HepG2 (cell line): Measurements from ENCODE around the gene NGB. TPM values are rescaled to one million over a fixed set of nuclear protein-coding genes. Genes with fewer than 3 reads are reported as not detected.

Experiments used
- ATAC-seq: fragments of 200-7000 bp; cut with Tn5 transposase; 3 replicates; pipeline ENCODE4 v1.9.1; 2020; ENCODE audit warnings: mild to moderate bottlenecking, moderate library complexity
- BruUV-seq: library from RNA; stranded (reverse); fragments of 400-500 nt; replicated peaks from 2 replicates; lab custom pipeline; 2021; lab: Mats Ljungman, UMichigan
- CTCF ChIA-PET: fragments of 300-600 bp; formaldehyde crosslinking; extraction: SDS; loops from one replicate; lab custom pipeline; 2021; ENCODE audit warnings: low total read pairs, inconsistent platforms, low intra/inter-chr PET ratio; lab: Yijun Ruan, JAX
- POLR2A ChIA-PET: fragments of 350-600 bp; sonication (Branson Sonifier 250); formaldehyde crosslinking; loops from one replicate; lab custom pipeline; 2020; ENCODE audit warnings: antibody characterized with exemption, inconsistent platforms; lab: Yijun Ruan, JAX
- DNase-seq: peaks from one replicate; pipeline ENCODE4 v3.0.0-alpha.2; 2015; ENCODE audit warnings: low spot score
- FAIRE-seq: peaks from 3 replicates; lab custom pipeline; 2011; peaks lifted over from hg19 to GRCh38; lab: Jason Lieb, UNC
- H2AFZ ChIP-seq: one replicate; pipeline ENCODE4 v1.6.1; 2011; ENCODE audit warnings: low read length, inconsistent platforms
- H3K27ac ChIP-seq: fragments of 300-600 bp; 3 replicates; pipeline ENCODE4 v1.8.0; 2011; ENCODE audit warnings: mixed run types, mild to moderate bottlenecking, mixed read lengths, low read length, inconsistent platforms; ENCODE audit not compliant: insufficient read depth; ENCODE audit errors: extremely low read length
- H3K27me3 ChIP-seq, 2 experiments: fragments of 200-600 bp in 1 of 2; 2 replicates in 1 of 2; 3 replicates in 1 of 2; pipeline versions ENCODE4 v1.6.0 to v1.8.0; 2011; ENCODE audit warnings: low read length in 2 of 2, mild to moderate bottlenecking in 2 of 2, moderate library complexity in 2 of 2, inconsistent platforms in 1 of 2; ENCODE audit not compliant: insufficient read depth in 2 of 2, control insufficient read depth in 1 of 2
- H3K36me3 ChIP-seq, 2 experiments: fragments of 200-600 bp in 1 of 2; replicated peaks in 1 of 2; 2 replicates in 1 of 2; 3 replicates in 1 of 2; pipeline versions ENCODE4 v1.5.1 to v1.8.0; 2011; ENCODE audit warnings: low read length in 2 of 2, inconsistent platforms in 1 of 2; ENCODE audit not compliant: insufficient read depth in 2 of 2, control insufficient read depth in 1 of 2
- H3K4me1 ChIP-seq: 2 replicates; pipeline ENCODE4 v1.5.1; 2012; ENCODE audit warnings: low read length, inconsistent platforms; ENCODE audit not compliant: insufficient read depth
- H3K4me2 ChIP-seq: 2 replicates; pipeline ENCODE4 v1.6.0; 2011; ENCODE audit warnings: low read depth, low read length, inconsistent platforms
- H3K4me3 ChIP-seq, 3 experiments: fragments of 200-600 bp in 1 of 3; sonication (generic), shearing (Covaris generic) in 1 of 3; replicated peaks in 1 of 3; 2 replicates each; pipeline ENCODE4 v1.5.1; 2011 to 2016; ENCODE audit warnings: low read length in 3 of 3, inconsistent platforms in 2 of 3, low read depth in 2 of 3, mild to moderate bottlenecking in 2 of 3, control low read depth in 1 of 3, mixed read lengths in 1 of 3; ENCODE audit not compliant: insufficient read depth in 1 of 3
- H3K79me2 ChIP-seq: one replicate; pipeline ENCODE4 v1.6.1; 2011; ENCODE audit warnings: low read length, inconsistent platforms; ENCODE audit not compliant: insufficient read depth
- H3K9ac ChIP-seq: 2 replicates; pipeline ENCODE4 v1.6.0; 2011; ENCODE audit warnings: mild to moderate bottlenecking, low read depth, low read length, inconsistent platforms; ENCODE audit not compliant: insufficient read depth
- H3K9me3 ChIP-seq: 2 replicates; pipeline ENCODE4 v1.5.1; 2012; ENCODE audit warnings: mild to moderate bottlenecking, low read length
- H4K20me1 ChIP-seq: 2 replicates; pipeline ENCODE4 v1.6.0; 2011; ENCODE audit warnings: inconsistent platforms, mild to moderate bottlenecking, low read length, moderate library complexity; ENCODE audit not compliant: insufficient read depth
- MTA3 ChIP-seq: sonication (generic); formaldehyde crosslinking; IDR thresholded peaks from 2 replicates; pipeline ENCODE4 v1.4.0; 2020; ENCODE audit warnings: missing genetic modification reagents
- MZF1 ChIP-seq: sonication (generic); formaldehyde crosslinking; IDR thresholded peaks from 2 replicates; pipeline ENCODE4 v1.8.1; 2023; ENCODE audit warnings: mild to moderate bottlenecking, missing genetic modification reagents, borderline replicate concordance
- SETDB1 ChIP-seq: sonication (generic); formaldehyde crosslinking; IDR thresholded peaks from 2 replicates; pipeline ENCODE4 v1.5.1; 2020; ENCODE audit warnings: missing genetic modification reagents, mild to moderate bottlenecking, borderline replicate concordance
- SPEN ChIP-seq: sonication (generic); formaldehyde crosslinking; IDR thresholded peaks from 2 replicates; pipeline ENCODE4 v1.5.1; 2020; ENCODE audit warnings: low read depth, mild to moderate bottlenecking, missing genetic modification reagents
- ZNF20 ChIP-seq: sonication (generic); formaldehyde crosslinking; IDR thresholded peaks from 2 replicates; pipeline ENCODE4 v1.4.0; 2020; ENCODE audit warnings: mild to moderate bottlenecking, moderate library complexity, missing genetic modification reagents
- ZNF205 ChIP-seq: IDR thresholded peaks from 2 replicates; pipeline ENCODE4 v1.6.1; 2018; ENCODE audit warnings: missing biosample characterization, missing genetic modification reagents
- ZNF501 ChIP-seq: sonication (generic); formaldehyde crosslinking; IDR thresholded peaks from 2 replicates; pipeline ENCODE4 v1.5.1; 2020; ENCODE audit warnings: mild to moderate bottlenecking, moderate library complexity, missing genetic modification reagents
- ZNF776 ChIP-seq: sonication (generic); formaldehyde crosslinking; IDR thresholded peaks from 2 replicates; pipeline ENCODE4 v1.4.0; 2020; ENCODE audit warnings: mild to moderate bottlenecking, missing genetic modification reagents
- WGBS: methylation state at CpG from one replicate; pipeline ENCODE4 v1.1.6; 2017; ENCODE audit warnings: low lambda C conversion rate; 5-methylcytosine and 5-hydroxymethylcytosine counted together
- in situ Hi-C: cut with HindIII; loops from 2 replicates; pipeline ENCODE4 v1.10.0; 2017; ENCODE audit warnings: low pct_unique_long_range_greater_than_20kb; ENCODE audit not compliant: extremely low pct_ligation_motif_present
- intact Hi-C: fragments of 100-400 bp; cut with micrococcal nuclease; formaldehyde crosslinking; loops from one replicate; pipeline ENCODE4 v1.10.0; 2022; ENCODE audit not compliant: unreplicated experiment
- polyA plus RNA-seq, 8 experiments: library from polyadenylated mRNA; depleted of rRNA in 3 of 8; stranded (reverse) in 7 of 8; unstranded in 1 of 8; fragments of >200 nt; fragmentation: Illumina TruSeq in 4 of 8; extraction: Trizol in 4 of 8; gene quantifications; 2 replicates each; pipeline versions ENCODE4 v1.2.1 to v1.2.3, GENCODE V29; 2011 to 2016; ENCODE audit warnings: low read depth in 4 of 8, missing spikeins in 1 of 8, mixed read lengths in 1 of 8; ENCODE audit not compliant: insufficient read depth in 1 of 8
- total RNA-seq, 5 experiments: library from RNA; depleted of rRNA; stranded (reverse); fragments of >200 nt; fragmentation: Illumina TruSeq; extraction: Trizol; gene quantifications; 2 replicates each; pipeline ENCODE4 v1.2.3, GENCODE V29; 2016; ENCODE audit warnings: low read depth in 1 of 5
- TF ChIP-seq, protein P1 (sequence below): sonication (generic); formaldehyde crosslinking; IDR thresholded peaks from 2 replicates; pipeline ENCODE4 v1.8.1; 2023; ENCODE audit warnings: mild to moderate bottlenecking, inconsistent platforms, moderate library complexity, missing genetic modification reagents, borderline replicate concordance
- TF ChIP-seq, protein P2 (sequence below): sonication (generic); formaldehyde crosslinking; IDR thresholded peaks from 2 replicates; pipeline ENCODE4 v1.4.0; 2020; ENCODE audit warnings: mild to moderate bottlenecking, missing genetic modification reagents
- TF ChIP-seq, protein P3 (sequence below): sonication (generic); formaldehyde crosslinking; IDR thresholded peaks from 2 replicates; pipeline ENCODE4 v1.4.0; 2020; ENCODE audit warnings: missing genetic modification reagents, borderline replicate concordance
- TF ChIP-seq, protein P4 (sequence below): IDR thresholded peaks from 2 replicates; pipeline ENCODE4 v1.6.1; 2016; ENCODE audit warnings: low read depth, control low read depth
- TF ChIP-seq, protein P5 (sequence below): sonication (generic); formaldehyde crosslinking; IDR thresholded peaks from 2 replicates; pipeline ENCODE4 v1.4.0; 2020; ENCODE audit warnings: missing genetic modification reagents, mild to moderate bottlenecking, borderline replicate concordance

NGB gene
- total and polyA plus RNA-seq, 2 of the 13 experiments (the other 11 are each of a cell fraction or from before 2014, with no cell fraction given): 0.04 TPM; not detected in 1

DNA sequence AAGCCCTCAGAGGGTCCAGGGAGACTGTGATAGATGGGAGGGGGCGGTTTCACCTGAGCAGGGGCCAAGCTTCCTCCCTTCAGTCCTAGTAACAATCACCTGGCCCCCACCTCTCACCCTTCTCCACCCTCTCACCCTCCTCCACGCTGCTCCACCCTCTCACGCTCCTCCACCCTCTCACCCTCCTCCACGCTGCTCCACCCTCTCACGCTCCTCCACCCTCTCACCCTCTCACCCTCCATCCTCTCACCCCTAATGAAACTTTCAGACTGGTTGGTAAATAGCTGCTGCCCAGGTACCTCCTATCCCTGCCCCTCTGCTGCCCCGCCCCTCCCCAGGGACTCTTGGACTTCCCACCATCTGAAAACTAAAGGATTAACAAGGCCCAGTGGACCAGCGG, 34.2 kb downstream of the NGB start:
- intact Hi-C loops: no loop called here
- Histone ChIP-seq H3K9me3 (no peaks in the 10 kb centered on the region), H3K9ac (no peak overlapping the region), H2AFZ (no peak overlapping the region), H3K4me3 (no peak overlapping the region), H3K79me2 (no peaks in the 10 kb centered on the region), H3K27ac (no peak overlapping the region), H3K36me3 (no peaks in the 10 kb centered on the region), H3K4me1 (no peaks in the 10 kb centered on the region), H3K4me2 (no peak overlapping the region), H4K20me1 (no peaks in the 10 kb centered on the region), H3K27me3 (0 out of 5 replicates have a peak, but pooled peaks cover 0 to 3% of the 10 kb centered on the region in 2 experiments)
- WGBS: 23% methylated on average over 7 of the region's 7 CpGs
- in situ Hi-C loops: no loop called here
- DNase-seq: no peak
- POLR2A ChIA-PET: no interaction called here
- no peak for ATAC-seq
- FAIRE-seq: no peak
- BruUV-seq: no TSS peak
- CTCF ChIA-PET: no interaction called here
- TF ChIP-seq, protein P1, sequence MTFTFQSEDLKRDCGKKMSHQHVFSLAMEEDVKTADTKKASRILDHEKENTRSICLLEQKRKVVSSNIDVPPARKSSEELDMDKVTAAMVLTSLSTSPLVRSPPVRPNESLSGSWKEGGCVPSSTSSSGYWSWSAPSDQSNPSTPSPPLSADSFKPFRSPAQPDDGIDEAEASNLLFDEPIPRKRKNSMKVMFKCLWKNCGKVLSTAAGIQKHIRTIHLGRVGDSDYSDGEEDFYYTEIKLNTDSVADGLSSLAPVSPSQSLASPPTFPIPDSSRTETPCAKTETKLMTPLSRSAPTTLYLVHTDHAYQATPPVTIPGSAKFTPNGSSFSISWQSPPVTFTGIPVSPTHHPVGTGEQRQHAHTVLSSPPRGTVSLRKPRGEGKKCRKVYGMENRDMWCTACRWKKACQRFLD (CRISPR knock-in tag): no peak
- no peak for TF ChIP-seq MTA3 (CRISPR knock-in tag)
- TF ChIP-seq, protein P2, sequence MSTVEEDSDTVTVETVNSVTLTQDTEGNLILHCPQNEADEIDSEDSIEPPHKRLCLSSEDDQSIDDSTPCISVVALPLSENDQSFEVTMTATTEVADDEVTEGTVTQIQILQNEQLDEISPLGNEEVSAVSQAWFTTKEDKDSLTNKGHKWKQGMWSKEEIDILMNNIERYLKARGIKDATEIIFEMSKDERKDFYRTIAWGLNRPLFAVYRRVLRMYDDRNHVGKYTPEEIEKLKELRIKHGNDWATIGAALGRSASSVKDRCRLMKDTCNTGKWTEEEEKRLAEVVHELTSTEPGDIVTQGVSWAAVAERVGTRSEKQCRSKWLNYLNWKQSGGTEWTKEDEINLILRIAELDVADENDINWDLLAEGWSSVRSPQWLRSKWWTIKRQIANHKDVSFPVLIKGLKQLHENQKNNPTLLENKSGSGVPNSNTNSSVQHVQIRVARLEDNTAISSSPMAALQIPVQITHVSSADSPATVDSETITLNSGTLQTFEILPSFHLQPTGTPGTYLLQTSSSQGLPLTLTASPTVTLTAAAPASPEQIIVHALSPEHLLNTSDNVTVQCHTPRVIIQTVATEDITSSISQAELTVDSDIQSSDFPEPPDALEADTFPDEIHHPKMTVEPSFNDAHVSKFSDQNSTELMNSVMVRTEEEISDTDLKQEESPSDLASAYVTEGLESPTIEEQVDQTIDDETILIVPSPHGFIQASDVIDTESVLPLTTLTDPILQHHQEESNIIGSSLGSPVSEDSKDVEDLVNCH (CRISPR knock-in tag): no peak
- no peak for TF ChIP-seq ZNF501
- TF ChIP-seq ZNF205 (CRISPR knock-in tag): no peak
- TF ChIP-seq ZNF776 (CRISPR knock-in tag): no peak
- no peak for TF ChIP-seq MZF1 (CRISPR knock-in tag)
- no peak for TF ChIP-seq ZNF20 (CRISPR knock-in tag)
- TF ChIP-seq, protein P3, sequence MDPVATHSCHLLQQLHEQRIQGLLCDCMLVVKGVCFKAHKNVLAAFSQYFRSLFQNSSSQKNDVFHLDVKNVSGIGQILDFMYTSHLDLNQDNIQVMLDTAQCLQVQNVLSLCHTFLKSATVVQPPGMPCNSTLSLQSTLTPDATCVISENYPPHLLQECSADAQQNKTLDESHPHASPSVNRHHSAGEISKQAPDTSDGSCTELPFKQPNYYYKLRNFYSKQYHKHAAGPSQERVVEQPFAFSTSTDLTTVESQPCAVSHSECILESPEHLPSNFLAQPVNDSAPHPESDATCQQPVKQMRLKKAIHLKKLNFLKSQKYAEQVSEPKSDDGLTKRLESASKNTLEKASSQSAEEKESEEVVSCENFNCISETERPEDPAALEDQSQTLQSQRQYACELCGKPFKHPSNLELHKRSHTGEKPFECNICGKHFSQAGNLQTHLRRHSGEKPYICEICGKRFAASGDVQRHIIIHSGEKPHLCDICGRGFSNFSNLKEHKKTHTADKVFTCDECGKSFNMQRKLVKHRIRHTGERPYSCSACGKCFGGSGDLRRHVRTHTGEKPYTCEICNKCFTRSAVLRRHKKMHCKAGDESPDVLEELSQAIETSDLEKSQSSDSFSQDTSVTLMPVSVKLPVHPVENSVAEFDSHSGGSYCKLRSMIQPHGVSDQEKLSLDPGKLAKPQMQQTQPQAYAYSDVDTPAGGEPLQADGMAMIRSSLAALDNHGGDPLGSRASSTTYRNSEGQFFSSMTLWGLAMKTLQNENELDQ (CRISPR knock-in tag): no peak
- TF ChIP-seq, protein P4, sequence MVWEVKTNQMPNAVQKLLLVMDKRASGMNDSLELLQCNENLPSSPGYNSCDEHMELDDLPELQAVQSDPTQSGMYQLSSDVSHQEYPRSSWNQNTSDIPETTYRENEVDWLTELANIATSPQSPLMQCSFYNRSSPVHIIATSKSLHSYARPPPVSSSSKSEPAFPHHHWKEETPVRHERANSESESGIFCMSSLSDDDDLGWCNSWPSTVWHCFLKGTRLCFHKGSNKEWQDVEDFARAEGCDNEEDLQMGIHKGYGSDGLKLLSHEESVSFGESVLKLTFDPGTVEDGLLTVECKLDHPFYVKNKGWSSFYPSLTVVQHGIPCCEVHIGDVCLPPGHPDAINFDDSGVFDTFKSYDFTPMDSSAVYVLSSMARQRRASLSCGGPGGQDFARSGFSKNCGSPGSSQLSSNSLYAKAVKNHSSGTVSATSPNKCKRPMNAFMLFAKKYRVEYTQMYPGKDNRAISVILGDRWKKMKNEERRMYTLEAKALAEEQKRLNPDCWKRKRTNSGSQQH (CRISPR knock-in tag): no peak
- TF ChIP-seq, protein P5, sequence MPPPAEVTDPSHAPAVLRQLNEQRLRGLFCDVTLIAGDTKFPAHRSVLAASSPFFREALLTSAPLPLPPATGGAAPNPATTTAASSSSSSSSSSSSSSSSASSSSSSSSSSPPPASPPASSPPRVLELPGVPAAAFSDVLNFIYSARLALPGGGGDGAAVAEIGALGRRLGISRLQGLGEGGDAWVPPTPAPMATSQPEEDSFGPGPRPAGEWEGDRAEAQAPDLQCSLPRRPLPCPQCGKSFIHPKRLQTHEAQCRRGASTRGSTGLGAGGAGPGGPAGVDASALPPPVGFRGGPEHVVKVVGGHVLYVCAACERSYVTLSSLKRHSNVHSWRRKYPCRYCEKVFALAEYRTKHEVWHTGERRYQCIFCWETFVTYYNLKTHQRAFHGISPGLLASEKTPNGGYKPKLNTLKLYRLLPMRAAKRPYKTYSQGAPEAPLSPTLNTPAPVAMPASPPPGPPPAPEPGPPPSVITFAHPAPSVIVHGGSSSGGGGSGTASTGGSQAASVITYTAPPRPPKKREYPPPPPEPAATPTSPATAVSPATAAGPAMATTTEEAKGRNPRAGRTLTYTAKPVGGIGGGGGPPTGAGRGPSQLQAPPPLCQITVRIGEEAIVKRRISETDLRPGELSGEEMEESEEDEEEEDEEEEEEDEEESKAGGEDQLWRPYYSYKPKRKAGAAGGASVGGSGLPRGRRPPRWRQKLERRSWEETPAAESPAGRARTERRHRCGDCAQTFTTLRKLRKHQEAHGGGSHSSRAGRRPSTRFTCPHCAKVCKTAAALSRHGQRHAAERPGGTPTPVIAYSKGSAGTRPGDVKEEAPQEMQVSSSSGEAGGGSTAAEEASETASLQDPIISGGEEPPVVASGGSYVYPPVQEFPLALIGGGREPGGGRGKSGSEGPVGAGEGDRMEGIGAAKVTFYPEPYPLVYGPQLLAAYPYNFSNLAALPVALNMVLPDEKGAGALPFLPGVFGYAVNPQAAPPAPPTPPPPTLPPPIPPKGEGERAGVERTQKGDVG (CRISPR knock-in tag): no peak
- TF ChIP-seq SPEN (CRISPR knock-in tag): no peak
- TF ChIP-seq SETDB1 (CRISPR knock-in tag): no peak
